Endothelial cell of umbilical vein (primary cell): Measurements from ENCODE around the gene FOCAD. TPM values are rescaled to one million over a fixed set of nuclear protein-coding genes. Genes with fewer than 3 reads are reported as not detected.

Experiments
- BruUV-seq: library from RNA; stranded (reverse); fragments of 400-500 nt; replicated peaks from 2 replicates; lab custom pipeline; 2021; lab: Mats Ljungman, UMichigan
- CTCF ChIA-PET: fragments of 300-600, 350-600 bp; sonication (Branson Sonifier 250); formaldehyde crosslinking; loops from one replicate; lab custom pipeline; 2021; ENCODE audit warnings: antibody characterized with exemption, inconsistent platforms; lab: Charles Lee
- POLR2A ChIA-PET: fragments of 300-600, 350-600 bp; sonication (Branson Sonifier 250); formaldehyde crosslinking; loops from one replicate; lab custom pipeline; 2021; ENCODE audit warnings: antibody characterized with exemption, inconsistent platforms; lab: Charles Lee
- DNase-seq: peaks from one replicate; pipeline ENCODE4 v3.0.0-alpha.2; 2011; ENCODE audit warnings: low read depth, low spot score
- FAIRE-seq: peaks from 2 replicates; lab custom pipeline; 2011; peaks lifted over from hg19 to GRCh38; lab: Jason Lieb, UNC
- H2AFZ ChIP-seq: 2 replicates; pipeline ENCODE4 v1.6.0; 2012; ENCODE audit warnings: low read depth, low read length, control low read depth, inconsistent platforms
- H3K27ac ChIP-seq: 2 replicates; pipeline ENCODE4 v1.5.1; 2011; ENCODE audit warnings: low read depth, mild to moderate bottlenecking, control low read depth, low read length, moderate library complexity; ENCODE audit not compliant: insufficient read depth
- H3K27me3 ChIP-seq, 2 experiments: 2 replicates each; pipeline versions ENCODE4 v1.6.0 to v1.6.1; 2011; ENCODE audit warnings: low read length in 2 of 2, mixed read lengths in 1 of 2; ENCODE audit not compliant: control insufficient read depth in 2 of 2, insufficient read depth in 2 of 2
- H3K36me3 ChIP-seq, 2 experiments: 2 replicates in 1 of 2; 3 replicates in 1 of 2; pipeline ENCODE4 v1.5.1; 2011; ENCODE audit warnings: low read length in 2 of 2, mild to moderate bottlenecking in 1 of 2, moderate library complexity in 1 of 2; ENCODE audit not compliant: control insufficient read depth in 2 of 2, insufficient read depth in 2 of 2; ENCODE audit errors: extremely low read depth in 1 of 2
- H3K4me1 ChIP-seq: 3 replicates; pipeline ENCODE4 v1.5.1; 2011; ENCODE audit warnings: mild to moderate bottlenecking, low read length; ENCODE audit not compliant: control insufficient read depth, insufficient read depth; ENCODE audit errors: extremely low read depth
- H3K4me2 ChIP-seq: 2 replicates; pipeline ENCODE4 v1.6.1; 2011; ENCODE audit warnings: low read length, control low read depth, mixed read lengths; ENCODE audit not compliant: insufficient read depth
- H3K4me3 ChIP-seq, 3 experiments: fragments of 200-600 bp in 1 of 3; sonication (generic), shearing (Covaris generic) in 1 of 3; replicated peaks in 1 of 3; 2 replicates each; pipeline ENCODE4 v1.5.1; 2011 to 2016; ENCODE audit warnings: control low read depth in 3 of 3, low read length in 3 of 3, mild to moderate bottlenecking in 2 of 3, inconsistent platforms in 1 of 3, low read depth in 1 of 3, moderate library complexity in 1 of 3; ENCODE audit not compliant: insufficient read depth in 1 of 3
- H3K79me2 ChIP-seq: 2 replicates; pipeline ENCODE4 v1.6.0; 2012; ENCODE audit warnings: low read length, inconsistent platforms; ENCODE audit not compliant: control insufficient read depth, insufficient read depth
- H3K9ac ChIP-seq: replicated peaks from 2 replicates; pipeline ENCODE3; 2011; ENCODE audit warnings: low read length, control low read depth; ENCODE audit not compliant: insufficient read depth; ENCODE audit errors: extremely low read depth
- H3K9me1 ChIP-seq: replicated peaks from 3 replicates; pipeline ENCODE4 v1.6.0; 2011; ENCODE audit warnings: mild to moderate bottlenecking, low read length; ENCODE audit not compliant: control insufficient read depth, insufficient read depth; ENCODE audit errors: extremely low read depth
- H3K9me3 ChIP-seq: replicated peaks from 2 replicates; pipeline ENCODE4 v1.5.1; 2012; ENCODE audit warnings: low read length, inconsistent platforms; ENCODE audit not compliant: control insufficient read depth, insufficient read depth
- H4K20me1 ChIP-seq: replicated peaks from 2 replicates; pipeline ENCODE3; 2011; ENCODE audit warnings: mild to moderate bottlenecking, low read length; ENCODE audit not compliant: control insufficient read depth, insufficient read depth; ENCODE audit errors: extremely low read depth
- EZH2 ChIP-seq: IDR thresholded peaks from 2 replicates; pipeline ENCODE4 v1.6.1; 2012; ENCODE audit warnings: borderline replicate concordance, low read depth, mild to moderate bottlenecking, moderate library complexity, low read length, inconsistent platforms; ENCODE audit not compliant: severe bottlenecking
- FOS ChIP-seq: IDR thresholded peaks from 2 replicates; pipeline ENCODE4 v1.6.1; 2011; ENCODE audit warnings: mild to moderate bottlenecking, low read length, moderate library complexity, borderline replicate concordance; ENCODE audit not compliant: insufficient read depth
- GATA2 ChIP-seq: IDR thresholded peaks from 2 replicates; pipeline ENCODE4 v1.7.0; 2011; ENCODE audit warnings: low read depth, mild to moderate bottlenecking, moderate library complexity, mixed read lengths, low read length; ENCODE audit not compliant: insufficient read length, insufficient read depth
- JUN ChIP-seq: IDR thresholded peaks from 2 replicates; pipeline ENCODE4 v1.6.1; 2011; ENCODE audit warnings: borderline replicate concordance, low read depth; ENCODE audit not compliant: insufficient read length, insufficient read depth
- MYC ChIP-seq: IDR thresholded peaks from one replicate; pipeline ENCODE4 v1.6.1; 2011; ENCODE audit warnings: mild to moderate bottlenecking, low read depth, low read length
- POLR2A ChIP-seq: IDR thresholded peaks from 2 replicates; pipeline ENCODE4 v1.6.1; 2012; ENCODE audit warnings: low read depth, mild to moderate bottlenecking, control low read depth, low read length
- POLR2AphosphoS5 ChIP-seq: IDR thresholded peaks from 2 replicates; pipeline ENCODE4 v1.6.1; 2012; ENCODE audit warnings: low read depth, mild to moderate bottlenecking, control low read depth, low read length, moderate library complexity; ENCODE audit not compliant: insufficient read depth
- dilution Hi-C: fragments of 300-500 bp; cut with MboI; formaldehyde crosslinking; loops from one replicate; pipeline ENCODE4 v1.15.0; 2019; ENCODE audit warnings: low sequenced_read_pairs; ENCODE audit not compliant: extremely low pct_ligation_motif_present
- intact Hi-C: fragments of 100-400 bp; cut with micrococcal nuclease; formaldehyde crosslinking; loops from one replicate; pipeline ENCODE4 v1.10.0; 2022
- polyA plus RNA-seq, 4 experiments: library from polyadenylated mRNA; depleted of rRNA in 3 of 4; stranded (reverse) in 3 of 4; unstranded in 1 of 4; fragments of >200 nt; gene quantifications; 2 replicates each; pipeline versions ENCODE4 v1.2.1 to v1.2.3, GENCODE V29; 2011 to 2012; ENCODE audit warnings: missing spikeins in 1 of 4
- total RNA-seq: library from RNA; stranded (reverse); gene quantifications from 2 replicates; pipeline ENCODE4 v1.2.3, GENCODE V29; 2021
- TF ChIP-seq, protein P1 (sequence below): IDR thresholded peaks from 2 replicates; pipeline ENCODE4 v1.6.1; 2011; ENCODE audit not compliant: insufficient read depth, insufficient read length
- TF ChIP-seq, protein P2 (sequence below), 2 donors: IDR thresholded peaks; 1 replicate in 1 of 2; 2 replicates in 1 of 2; pipeline ENCODE4 v1.5.1; 2011; ENCODE audit warnings: low read length in 2 of 2, mild to moderate bottlenecking in 2 of 2, moderate library complexity in 2 of 2, control low read depth in 1 of 2, inconsistent platforms in 1 of 2, low read depth in 1 of 2; ENCODE audit not compliant: insufficient read depth in 1 of 2; ENCODE audit errors: extremely low read depth in 1 of 2

FOCAD gene
- total and polyA plus RNA-seq, 2 donors (not counting 3 experiments of a cell fraction or from before 2014, with no cell fraction given): 26.7 to 66.9 TPM

DNA sequence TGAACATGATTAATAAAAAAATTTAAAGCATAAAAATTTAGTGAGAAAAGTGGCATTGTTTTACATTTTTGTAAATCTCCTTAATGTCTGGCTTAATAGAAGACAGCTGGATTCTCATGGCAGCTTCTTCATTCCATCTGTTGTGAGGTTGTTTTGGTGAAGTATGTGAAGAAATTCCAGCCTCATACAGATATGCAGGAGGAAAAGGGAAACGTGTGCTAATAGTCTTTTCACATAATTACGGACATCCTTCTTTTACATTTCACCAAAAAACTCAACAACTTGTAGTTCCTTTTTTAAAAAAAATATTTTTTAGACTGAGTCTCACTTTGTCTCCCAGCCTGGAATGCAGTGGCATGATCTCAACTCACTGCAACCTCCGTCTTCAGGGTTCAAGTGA, 300.4 kb downstream of the FOCAD start:
- Histone ChIP-seq H3K9me3 (no peaks in the 10 kb centered on the region), H3K9ac (no peak overlapping the region), H2AFZ (no peak overlapping the region), H3K4me3 (no peak overlapping the region), H3K36me3 (peaks cover 0 to 2% of the 10 kb centered on the region in 2 experiments), H3K4me2 (no peak overlapping the region), H3K27ac (no peak overlapping the region), H3K79me2 (no peaks in the 10 kb centered on the region), H3K4me1 (peaks cover 6% of the 10 kb centered on the region), H4K20me1 (no peaks in the 10 kb centered on the region), H3K9me1 (no peaks in the 10 kb centered on the region), H3K27me3 (no peaks in the 10 kb centered on the region)
- TF ChIP-seq JUN (no peak), MYC (no peak)
- TF ChIP-seq, protein P1, sequence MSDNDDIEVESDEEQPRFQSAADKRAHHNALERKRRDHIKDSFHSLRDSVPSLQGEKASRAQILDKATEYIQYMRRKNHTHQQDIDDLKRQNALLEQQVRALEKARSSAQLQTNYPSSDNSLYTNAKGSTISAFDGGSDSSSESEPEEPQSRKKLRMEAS: no peak
- no peak for DNase-seq
- no TSS peak for BruUV-seq
- ChIA-PET POLR2A (no interaction called here), CTCF (no interaction called here)
- intact Hi-C loops (no loop called here), dilution Hi-C loops (no loop called here)
- no peak for FAIRE-seq

DNA sequence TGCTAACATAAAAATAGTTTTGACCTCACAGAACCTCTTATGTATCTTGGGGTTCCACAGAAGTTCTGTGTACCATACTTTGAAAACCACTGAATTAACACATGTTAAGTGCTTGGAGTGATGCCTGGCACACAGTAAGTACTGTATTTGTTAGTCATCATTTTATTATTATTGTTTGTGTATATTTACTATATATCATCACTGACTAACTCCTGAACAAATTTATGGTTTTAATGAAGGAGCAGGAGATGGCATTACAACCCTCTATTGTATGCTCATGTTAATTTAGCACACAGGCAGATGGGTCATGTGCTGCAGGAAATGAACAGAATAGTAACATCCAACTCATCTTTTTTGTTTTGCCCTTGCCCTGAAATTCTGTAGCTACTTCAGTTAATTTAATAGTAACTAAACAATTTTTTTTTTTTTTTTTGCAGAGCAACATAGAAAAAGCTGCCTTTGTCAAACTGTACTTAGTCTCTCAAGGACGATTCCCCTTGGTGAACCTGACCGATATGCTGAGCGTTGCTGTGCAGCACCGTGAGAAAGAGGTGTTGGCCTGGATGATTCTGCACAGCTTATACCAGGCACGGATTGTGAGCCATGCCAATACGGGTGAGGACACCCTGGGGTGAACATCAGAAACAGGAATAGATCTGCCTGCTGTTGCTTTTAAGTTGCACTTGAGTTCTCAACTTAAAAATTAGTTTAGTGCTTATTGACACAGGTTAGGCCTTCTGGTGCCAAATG, 302.0 kb downstream of the FOCAD start:
- no peak for DNase-seq
- FAIRE-seq: no peak
- no peak overlapping the region for H2AFZ ChIP-seq
- H3K27me3 ChIP-seq: no peaks in the 10 kb centered on the region
- H3K4me3 ChIP-seq: no peak overlapping the region
- H3K4me2 ChIP-seq: no peak overlapping the region
- H3K79me2 ChIP-seq: no peaks in the 10 kb centered on the region
- H4K20me1 ChIP-seq: no peaks in the 10 kb centered on the region
- H3K27ac ChIP-seq: no peak overlapping the region
- CTCF ChIA-PET: interaction anchor here (0.6 to 1.3 kb wide), 3 partner anchors 102 to 1521 kb away, joined by 3 to 4 read pairs (median 3); no protein-coding TSS in a partner anchor
- peaks cover 2 to 8% of the 10 kb centered on the region in 2 experiments for H3K36me3 ChIP-seq
- no peaks in the 10 kb centered on the region for H3K9me1 ChIP-seq
- dilution Hi-C loops (no loop called here), intact Hi-C loops (no loop called here)
- no peaks in the 10 kb centered on the region for H3K9me3 ChIP-seq
- TF ChIP-seq EZH2: no peak
- TF ChIP-seq, protein P2, sequence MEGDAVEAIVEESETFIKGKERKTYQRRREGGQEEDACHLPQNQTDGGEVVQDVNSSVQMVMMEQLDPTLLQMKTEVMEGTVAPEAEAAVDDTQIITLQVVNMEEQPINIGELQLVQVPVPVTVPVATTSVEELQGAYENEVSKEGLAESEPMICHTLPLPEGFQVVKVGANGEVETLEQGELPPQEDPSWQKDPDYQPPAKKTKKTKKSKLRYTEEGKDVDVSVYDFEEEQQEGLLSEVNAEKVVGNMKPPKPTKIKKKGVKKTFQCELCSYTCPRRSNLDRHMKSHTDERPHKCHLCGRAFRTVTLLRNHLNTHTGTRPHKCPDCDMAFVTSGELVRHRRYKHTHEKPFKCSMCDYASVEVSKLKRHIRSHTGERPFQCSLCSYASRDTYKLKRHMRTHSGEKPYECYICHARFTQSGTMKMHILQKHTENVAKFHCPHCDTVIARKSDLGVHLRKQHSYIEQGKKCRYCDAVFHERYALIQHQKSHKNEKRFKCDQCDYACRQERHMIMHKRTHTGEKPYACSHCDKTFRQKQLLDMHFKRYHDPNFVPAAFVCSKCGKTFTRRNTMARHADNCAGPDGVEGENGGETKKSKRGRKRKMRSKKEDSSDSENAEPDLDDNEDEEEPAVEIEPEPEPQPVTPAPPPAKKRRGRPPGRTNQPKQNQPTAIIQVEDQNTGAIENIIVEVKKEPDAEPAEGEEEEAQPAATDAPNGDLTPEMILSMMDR (IDR thresholded peaks at IDR 0.05; ENCODE audit: extremely low read depth in 1 of 2, insufficient read depth in 1 of 2, low read depth in 1 of 2, low read length in 2 of 2): no peak
- no peak for TF ChIP-seq POLR2A
- no peak for TF ChIP-seq FOS
- no peak for TF ChIP-seq GATA2
- no peak for TF ChIP-seq JUN
- TF ChIP-seq, protein P1: no peak
- no peak for TF ChIP-seq POLR2AphosphoS5
- no peak for TF ChIP-seq MYC
- POLR2A ChIA-PET: no interaction called here
- peaks cover 6% of the 10 kb centered on the region for H3K4me1 ChIP-seq
- H3K9ac ChIP-seq: no peak overlapping the region
- no TSS peak for BruUV-seq
